Suprapubic skin (tissue), 4 donors: ENCODE results near the gene RABAC1. TPM values are rescaled to one million over a fixed set of nuclear protein-coding genes. Genes with fewer than 3 reads are reported as not detected.

Experiments
- DNase-seq, 2 donors: peaks; one replicate each; pipeline ENCODE4 v3.0.0-alpha.2; 2019; ENCODE audit warnings: low spot score in 2 of 2
- H3K27ac ChIP-seq: fragments of 200-600 bp; sonication (generic); one replicate; pipeline ENCODE4 v1.5.1; 2019
- H3K27me3 ChIP-seq: fragments of 200-600 bp; sonication (generic); one replicate; pipeline ENCODE4 v1.5.1; 2019
- H3K36me3 ChIP-seq: fragments of 200-600 bp; sonication (generic); one replicate; pipeline ENCODE4 v1.5.1; 2019
- H3K4me1 ChIP-seq: fragments of 200-600 bp; sonication (generic); one replicate; pipeline ENCODE4 v1.5.1; 2019
- H3K4me3 ChIP-seq: fragments of 200-600 bp; sonication (generic); one replicate; pipeline ENCODE4 v1.5.1; 2019; ENCODE audit warnings: mild to moderate bottlenecking
- H3K9me3 ChIP-seq: fragments of 200-600 bp; sonication (generic); one replicate; pipeline ENCODE4 v1.5.1; 2019
- EP300 ChIP-seq: sonication (generic); formaldehyde crosslinking; IDR thresholded peaks from one replicate; pipeline ENCODE4 v1.6.1; 2017; ENCODE audit warnings: antibody characterized with exemption
- POLR2A ChIP-seq, 2 donors: fragments of 450-650 bp; IDR thresholded peaks; one replicate each; pipeline ENCODE4 v1.6.1; 2017; ENCODE audit warnings: antibody characterized with exemption in 2 of 2, mild to moderate bottlenecking in 2 of 2, moderate library complexity in 2 of 2
- POLR2AphosphoS5 ChIP-seq, 3 donors: sonication (generic); formaldehyde crosslinking; IDR thresholded peaks; one replicate each; pipeline ENCODE4 v1.6.1; 2017; ENCODE audit warnings: antibody characterized with exemption in 3 of 3
- WGBS: methylation state at CpG from one replicate; pipeline ENCODE4 v1.1.5; 2018; 5-methylcytosine and 5-hydroxymethylcytosine counted together
- total RNA-seq, 4 donors: library from RNA; depleted of rRNA; stranded (reverse); fragments of >200 nt; gene quantifications; one replicate each; pipeline ENCODE4 v1.1.0, GENCODE V29; 2016
- TF ChIP-seq, protein P1 (sequence below), 2 donors: fragments of 200-600 bp in 1 of 2; fragments of 450-650 bp in 1 of 2; sonication (generic) in 1 of 2; IDR thresholded peaks; one replicate each; pipeline ENCODE4 v1.5.1; 2016 to 2019; ENCODE audit warnings: antibody characterized with exemption in 2 of 2, mild to moderate bottlenecking in 1 of 2, moderate library complexity in 1 of 2

RABAC1 gene
- total RNA-seq, 4 donors from 2014 or later, result 75.2 to 137 (median 125) TPM

GRCh38 chr19:41910240-41910991 is 48.7 kb downstream of the RABAC1 start:
- no peak overlapping the region for H3K4me3 ChIP-seq
- no peak for TF ChIP-seq EP300
- TF ChIP-seq POLR2A (IDR thresholded peaks at IDR 0.05), result no peak
- TF ChIP-seq, protein P1, sequence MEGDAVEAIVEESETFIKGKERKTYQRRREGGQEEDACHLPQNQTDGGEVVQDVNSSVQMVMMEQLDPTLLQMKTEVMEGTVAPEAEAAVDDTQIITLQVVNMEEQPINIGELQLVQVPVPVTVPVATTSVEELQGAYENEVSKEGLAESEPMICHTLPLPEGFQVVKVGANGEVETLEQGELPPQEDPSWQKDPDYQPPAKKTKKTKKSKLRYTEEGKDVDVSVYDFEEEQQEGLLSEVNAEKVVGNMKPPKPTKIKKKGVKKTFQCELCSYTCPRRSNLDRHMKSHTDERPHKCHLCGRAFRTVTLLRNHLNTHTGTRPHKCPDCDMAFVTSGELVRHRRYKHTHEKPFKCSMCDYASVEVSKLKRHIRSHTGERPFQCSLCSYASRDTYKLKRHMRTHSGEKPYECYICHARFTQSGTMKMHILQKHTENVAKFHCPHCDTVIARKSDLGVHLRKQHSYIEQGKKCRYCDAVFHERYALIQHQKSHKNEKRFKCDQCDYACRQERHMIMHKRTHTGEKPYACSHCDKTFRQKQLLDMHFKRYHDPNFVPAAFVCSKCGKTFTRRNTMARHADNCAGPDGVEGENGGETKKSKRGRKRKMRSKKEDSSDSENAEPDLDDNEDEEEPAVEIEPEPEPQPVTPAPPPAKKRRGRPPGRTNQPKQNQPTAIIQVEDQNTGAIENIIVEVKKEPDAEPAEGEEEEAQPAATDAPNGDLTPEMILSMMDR (IDR thresholded peaks at IDR 0.05), result no peak
- TF ChIP-seq POLR2AphosphoS5 (IDR thresholded peaks at IDR 0.05), result no peak
- WGBS, result 42% methylated on average over 9 of the region's 12 CpGs

GRCh38 chr19:41909706-41910105 is 49.4 kb downstream of the RABAC1 start:
- Histone ChIP-seq H3K9me3 (no peaks in the 10 kb centered on the region), H3K36me3 (peaks cover 38% of the 10 kb centered on the region), H3K27me3 (peaks cover 32% of the 10 kb centered on the region), H3K4me3 (no peak overlapping the region), H3K27ac (no peak overlapping the region), H3K4me1 (peaks cover 10% of the 10 kb centered on the region)
- no peak for TF ChIP-seq EP300
- DNase-seq, result no peak
- 54% methylated on average over 13 of the region's 13 CpGs for WGBS

More at GRCh38 chr19:41910240-41910991, 48.7 kb downstream of the RABAC1 start:
- peaks cover 39% of the 10 kb centered on the region for H3K27me3 ChIP-seq
- H3K9me3 ChIP-seq, result no peaks in the 10 kb centered on the region
- no peak overlapping the region for H3K27ac ChIP-seq
- DNase-seq, result no peak
- H3K4me1 ChIP-seq, result peaks cover 16% of the 10 kb centered on the region
- H3K36me3 ChIP-seq, result peaks cover 30% of the 10 kb centered on the region

- Histone ChIP-seq H3K27ac (no peak overlapping the region), H3K4me3 (no peak overlapping the region), H3K9me3 (no peaks in the 10 kb centered on the region), H3K27me3 (peaks cover 25% of the 10 kb centered on the region), H3K36me3 (peaks cover 46% of the 10 kb centered on the region), H3K4me1 (peaks cover 10% of the 10 kb centered on the region)
- WGBS, result 65% methylated on average over 9 of the region's 11 CpGs
- no peak for DNase-seq
- no peak for TF ChIP-seq EP300
These were observed 50.2 kb downstream of the RABAC1 start for GRCh38 chr19:41908724-41909464.

GRCh38 chr19:41907994-41908615 is 51.0 kb downstream of the RABAC1 start:
- Histone ChIP-seq H3K9me3 (no peaks in the 10 kb centered on the region), H3K36me3 (peaks cover 54% of the 10 kb centered on the region), H3K4me1 (peaks cover 6% of the 10 kb centered on the region), H3K4me3 (no peak overlapping the region), H3K27ac (no peak overlapping the region), H3K27me3 (peaks cover 18% of the 10 kb centered on the region)
- DNase-seq, result no peak
- TF ChIP-seq EP300 (no peak), POLR2A (IDR thresholded peaks at IDR 0.05) (no peak), POLR2AphosphoS5 (IDR thresholded peaks at IDR 0.05) (no peak)
- TF ChIP-seq, protein P1 (IDR thresholded peaks at IDR 0.05), result no peak
- WGBS, result 45% methylated on average over 11 of the region's 25 CpGs

DNA sequence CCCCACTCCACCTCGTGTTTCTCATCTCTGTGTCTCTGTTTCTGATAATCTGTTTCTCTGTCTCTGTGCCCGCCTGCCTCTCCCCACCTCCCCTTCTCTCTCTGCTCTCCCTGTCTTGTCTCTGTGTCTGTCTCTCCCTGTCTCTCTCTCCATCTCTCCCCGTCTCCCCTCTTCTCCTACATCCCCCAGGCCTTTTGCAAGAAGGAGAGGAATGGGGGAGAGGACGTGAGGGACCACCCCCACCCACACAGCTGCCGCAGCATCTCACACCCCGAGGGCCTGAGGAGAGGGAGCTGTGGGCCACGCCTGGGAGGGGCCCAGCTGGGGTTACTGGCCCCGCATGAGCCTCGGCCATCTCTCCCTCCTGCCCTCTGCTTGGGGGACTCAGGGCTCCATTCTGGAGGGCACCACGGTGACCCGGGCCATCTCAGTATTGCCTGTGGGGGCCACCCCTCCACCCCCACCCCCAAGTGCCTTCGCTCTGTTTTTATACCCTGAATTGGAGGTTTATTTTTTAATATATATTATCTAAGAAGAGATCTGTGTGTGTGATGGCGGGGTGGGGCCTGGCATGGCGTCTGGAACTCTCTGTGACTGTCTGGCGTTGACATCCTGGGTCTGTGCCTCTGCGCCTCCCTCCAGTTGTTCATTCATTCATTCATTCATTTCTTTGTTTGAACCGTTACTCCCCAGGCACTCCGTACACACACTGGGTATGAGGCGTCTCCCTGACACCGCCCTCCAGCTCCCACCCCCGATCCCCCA is 52.0 kb downstream of the RABAC1 start:
- H3K27me3 ChIP-seq, result peaks cover 7% of the 10 kb centered on the region
- H3K9me3 ChIP-seq, result no peaks in the 10 kb centered on the region
- 73% methylated on average over 21 of the region's 21 CpGs for WGBS
- TF ChIP-seq, protein P1 (IDR thresholded peaks at IDR 0.05), result no peak
- TF ChIP-seq POLR2AphosphoS5 (IDR thresholded peaks at IDR 0.05), result no peak
- TF ChIP-seq EP300, result no peak
- TF ChIP-seq POLR2A (IDR thresholded peaks at IDR 0.05), result no peak
- DNase-seq, result no peak
- no peaks in the 10 kb centered on the region for H3K4me1 ChIP-seq
- H3K27ac ChIP-seq, result no peak overlapping the region
- H3K36me3 ChIP-seq, result peaks cover 64% of the 10 kb centered on the region
- H3K4me3 ChIP-seq, result no peak overlapping the region

Other genes starting within 250 kb of the RABAC1 start
- gene CEACAM6, start 203.8 kb downstream of the RABAC1 start, total RNA-seq, result 10 to 100 TPM in 3 of 4 donors, 1 to 10 TPM in 1; 6.0 to 26.2 (median 16.8) TPM
- under 1 TPM in 1 of 4 donors, not detected in 3; 0.64 TPM for gene CEACAM3, start 162.7 kb downstream of the RABAC1 start, total RNA-seq
- gene LYPD4, start 114.6 kb downstream of the RABAC1 start, total RNA-seq, result not detected
- not detected for gene DMRTC2, start 114.3 kb downstream of the RABAC1 start, total RNA-seq
- 1,000 to 10,000 TPM; 1,057 to 2,332 (median 1,706) TPM for gene RPS19, start 99.1 kb downstream of the RABAC1 start, total RNA-seq
- 1 to 10 TPM in 1 of 4 donors, not detected in 3; 3.0 TPM for gene CD79A, start 82.0 kb downstream of the RABAC1 start, total RNA-seq
- gene ARHGEF1, start 76.1 kb downstream of the RABAC1 start, total RNA-seq, result 100 to 1,000 TPM in 1 of 4 donors, 10 to 100 TPM in 3; 61.0 to 173 (median 72.1) TPM
- gene ERFL, start 30.9 kb downstream of the RABAC1 start, total RNA-seq, result under 1 TPM in 2 of 4 donors, not detected in 2; 0.21 to 0.72 TPM
- gene ATP1A3, start 34.9 kb upstream of the RABAC1 start, total RNA-seq, result not detected
- 1 to 10 TPM in 3 of 4 donors, under 1 TPM in 1; 0.68 to 2.3 (median 1.1) TPM for gene GRIK5, start 110.9 kb upstream of the RABAC1 start, total RNA-seq
- gene ZNF574, start 116.8 kb upstream of the RABAC1 start, total RNA-seq, result 10 to 100 TPM; 31.1 to 42.9 (median 33.5) TPM
- gene POU2F2, start 173.1 kb upstream of the RABAC1 start, total RNA-seq, result 100 to 1,000 TPM in 1 of 4 donors, under 1 TPM in 3; 0.55 to 244 (median 0.71) TPM